Activated T-helper 1 cell treated with Interleukin-2 at 50 U/mL for 16 hours (primary cell): ENCODE data around the gene RGP1.

Experiments used
- DNase-seq: peaks from one replicate; pipeline ENCODE4 v3.0.0-alpha.2; 2020; ENCODE audit warnings: low read depth

RGP1 gene

DNA sequence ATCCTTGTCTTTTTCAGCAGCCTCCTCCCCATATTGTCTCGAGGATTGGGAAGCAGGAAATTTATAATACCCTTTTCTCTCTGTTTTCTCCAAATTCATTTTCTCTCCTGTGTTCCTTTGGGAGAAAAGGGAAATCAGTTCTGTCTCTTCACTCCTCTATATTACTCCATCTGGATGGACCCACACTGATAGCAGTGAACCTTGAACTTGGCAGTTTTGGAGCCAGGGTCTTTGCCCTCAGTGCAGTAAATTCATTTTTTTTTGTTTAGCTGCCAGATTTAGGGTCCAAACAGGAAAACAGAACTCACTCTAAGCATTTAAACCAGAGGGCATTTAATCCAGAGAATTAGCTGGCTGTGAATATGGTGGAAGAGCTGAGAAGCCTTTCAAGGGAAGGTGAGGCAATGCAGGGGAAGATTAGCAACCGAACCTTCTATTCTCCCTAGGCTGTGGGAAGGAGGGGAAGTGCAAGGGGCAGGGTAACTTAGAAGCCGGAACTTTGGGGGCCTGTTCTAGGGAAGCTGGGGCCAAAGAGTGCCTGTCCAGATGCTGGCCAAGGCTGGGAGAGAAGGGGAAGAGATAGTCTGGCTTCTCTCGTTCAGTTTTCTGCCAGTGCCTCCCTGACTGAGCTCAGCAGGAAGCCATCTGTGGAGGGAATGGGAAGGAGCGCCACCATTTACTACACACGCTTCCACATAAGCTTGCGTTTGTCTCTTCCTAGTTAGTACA is 26.0 kb downstream of the RGP1 start:
- DNase-seq: no peak

DNA sequence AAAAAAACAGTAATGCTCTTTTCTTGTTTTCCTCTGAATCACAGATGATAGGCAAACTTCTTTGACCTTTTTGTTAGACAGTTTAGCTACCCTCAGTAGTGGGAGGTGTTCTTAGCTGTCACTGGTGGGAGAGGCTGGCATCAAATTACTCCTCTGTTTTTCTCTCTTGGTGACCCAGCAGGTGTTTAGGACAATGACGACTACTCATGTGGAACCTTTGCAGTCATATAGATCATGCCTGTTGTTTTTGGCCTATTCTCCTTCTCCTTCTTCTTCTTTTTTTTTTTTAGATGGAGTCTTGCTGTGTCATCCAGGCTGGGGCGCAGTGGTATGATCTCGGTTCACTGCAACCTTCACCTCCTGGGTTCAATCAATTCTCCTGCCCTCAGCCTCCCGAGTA is 26.9 kb downstream of the RGP1 start:
- no peak for DNase-seq

DNA sequence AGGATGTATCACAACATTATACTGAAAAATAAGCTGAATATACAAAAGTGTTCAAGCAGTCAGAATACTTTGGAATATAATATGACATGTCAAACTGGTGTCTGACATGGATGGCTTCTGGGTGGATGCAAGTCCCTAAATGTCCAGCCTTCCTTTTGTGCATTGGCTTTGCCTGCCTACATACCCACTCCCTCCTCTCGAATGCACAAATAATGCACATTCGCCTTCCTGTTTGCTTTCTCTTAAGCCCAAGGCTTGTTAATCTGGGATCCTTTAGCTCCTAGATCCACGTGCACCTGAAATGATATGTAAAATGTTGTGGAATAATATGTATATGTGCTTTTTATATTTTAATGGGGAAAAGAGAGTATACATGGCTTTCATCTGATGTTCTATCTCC is 29.4 kb downstream of the RGP1 start:
- DNase-seq: no peak

- no peak for DNase-seq
These were observed 32.0 kb downstream of the RGP1 start for GRCh38 chr9:35781066-35781465.

DNA sequence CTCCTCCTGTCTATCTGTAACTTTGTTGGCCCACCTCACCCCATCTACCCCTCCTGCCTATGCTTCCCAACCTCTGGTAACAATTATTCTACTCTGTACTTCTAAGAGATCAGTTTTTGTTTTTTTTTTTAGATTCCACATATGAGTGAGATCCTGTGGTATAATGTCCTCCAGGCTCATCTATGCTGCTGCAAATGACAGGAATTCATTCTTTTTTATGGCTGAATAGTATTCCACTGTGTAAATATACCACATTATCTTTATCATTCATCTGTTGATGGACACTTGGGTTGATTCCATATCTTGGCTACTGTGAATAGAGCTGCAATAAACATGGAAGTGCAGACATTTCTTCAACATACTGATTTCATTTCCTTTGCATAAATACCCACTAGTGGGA is 34.3 kb downstream of the RGP1 start:
- DNase-seq: no peak

- DNase-seq: no peak
These were observed 40.5 kb downstream of the RGP1 start for GRCh38 chr9:35789541-35789940.

GRCh38 chr9:35790025-35790384 is 40.9 kb downstream of the RGP1 start:
- no peak for DNase-seq

- peak; percentile 25 for DNase-seq
These were observed 41.6 kb downstream of the RGP1 start for GRCh38 chr9:35790385-35791296.

- no peak for DNase-seq
These were observed 42.3 kb downstream of the RGP1 start, which contains the start of gene NPR2 for GRCh38 chr9:35791297-35791921. Gene NPR2 (plus strand): TSS chr9:35791591. CDS start chr9:35792409, 818 bp downstream.

- no peak for DNase-seq
These were observed 43.1 kb downstream of the RGP1 start for GRCh38 chr9:35792024-35792813.

GRCh38 chr9:35792826-35793225 is 43.7 kb downstream of the RGP1 start:
- DNase-seq: no peak

GRCh38 chr9:35793461-35793860 is 44.4 kb downstream of the RGP1 start:
- DNase-seq: no peak

GRCh38 chr9:35795695-35796094 is 46.6 kb downstream of the RGP1 start:
- DNase-seq: no peak

- DNase-seq: no peak
These were observed 48.4 kb downstream of the RGP1 start for GRCh38 chr9:35797311-35798109.

DNA sequence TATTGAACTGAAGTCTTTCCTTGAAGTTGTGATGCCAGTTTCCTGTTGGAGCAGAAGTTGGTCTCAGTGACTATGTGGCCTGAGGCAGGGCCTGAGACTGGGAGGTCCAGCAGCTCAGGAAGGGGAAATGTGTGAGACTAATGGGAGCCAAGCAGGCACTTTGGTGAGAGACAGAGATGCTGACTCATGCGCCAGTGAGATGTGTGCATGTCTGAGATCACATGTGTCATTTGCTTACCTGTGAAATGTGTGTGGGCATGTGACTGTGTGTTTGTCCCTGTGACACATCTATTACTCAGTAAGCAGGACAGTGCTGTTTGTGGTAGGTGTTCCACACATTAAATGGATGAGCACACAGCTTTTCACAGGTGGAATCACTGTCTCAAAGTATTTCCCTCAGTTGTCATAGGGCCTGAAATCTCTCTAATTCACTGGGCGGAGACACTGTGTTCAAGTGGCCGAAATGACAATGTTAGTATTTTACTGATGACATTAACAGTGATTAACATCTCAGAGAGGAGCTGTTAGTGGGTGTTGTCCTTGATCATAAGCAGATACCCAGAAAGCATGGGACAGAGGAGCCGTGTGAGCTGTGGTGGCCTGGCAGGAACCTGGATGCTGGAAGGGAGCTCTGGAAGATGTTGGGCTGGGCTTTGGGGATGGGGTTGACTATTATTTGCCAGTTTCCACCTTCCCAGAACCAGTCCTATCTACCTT is 49.7 kb downstream of the RGP1 start:
- no peak for DNase-seq

DNA sequence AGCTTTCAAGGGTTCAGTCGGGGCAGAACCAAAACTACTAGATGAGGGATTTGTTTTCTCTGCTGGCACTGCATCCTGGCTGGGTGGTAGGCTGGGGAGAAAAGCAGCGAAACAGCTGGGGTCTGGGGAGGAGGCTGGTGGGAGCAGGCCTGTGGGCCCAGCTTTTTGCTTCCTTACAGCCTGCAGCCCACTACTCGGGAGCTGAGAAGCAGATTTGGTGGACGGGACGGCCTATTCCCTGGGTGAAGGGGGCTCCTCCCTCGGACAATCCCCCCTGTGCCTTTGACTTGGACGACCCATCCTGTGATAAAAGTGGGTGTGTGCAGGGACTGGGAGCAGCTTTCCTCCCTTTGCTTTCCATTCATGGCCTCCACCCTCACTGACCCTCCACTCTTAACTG is 51.4 kb downstream of the RGP1 start:
- DNase-seq: no peak

DNA sequence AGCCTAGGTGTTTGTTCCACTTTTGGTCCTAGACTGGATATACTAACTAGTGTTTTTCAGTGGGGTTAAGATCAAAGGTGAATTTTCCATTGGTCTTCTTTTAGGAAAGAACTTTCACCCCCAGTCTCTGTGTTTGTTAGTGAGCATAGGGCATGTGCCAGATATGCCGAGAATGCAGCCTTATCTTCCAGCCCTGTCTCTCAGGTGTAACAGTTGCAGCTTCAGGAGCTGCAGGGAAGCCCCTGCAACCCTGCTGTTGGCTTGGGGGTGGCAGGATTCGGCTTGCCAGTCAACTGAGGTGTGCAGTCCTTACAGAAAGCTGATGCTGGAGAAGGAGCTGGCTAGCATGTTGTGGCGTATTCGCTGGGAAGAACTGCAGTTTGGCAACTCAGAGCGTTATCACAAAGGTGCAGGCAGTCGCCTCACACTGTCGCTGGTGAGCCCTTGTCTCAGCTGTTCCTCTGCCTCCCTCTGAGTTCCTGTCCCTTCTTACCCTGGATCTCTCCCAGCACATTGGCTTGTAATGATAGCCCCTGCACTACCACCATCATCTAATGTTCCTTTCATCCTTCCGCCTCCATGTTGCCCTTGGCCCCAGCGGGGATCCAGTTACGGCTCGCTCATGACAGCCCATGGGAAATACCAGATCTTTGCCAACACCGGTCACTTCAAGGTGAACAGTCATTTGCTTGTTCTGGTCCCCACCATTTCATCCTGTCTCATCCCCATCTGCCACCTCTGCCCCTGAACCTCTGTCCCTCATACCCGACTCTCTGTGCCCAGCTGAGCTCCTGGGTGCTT is 52.4 kb downstream of the RGP1 start:
- DNase-seq: no peak

GRCh38 chr9:35806101-35806500 is 57.0 kb downstream of the RGP1 start:
- DNase-seq: no peak
